HG02588 (cell line): Measurements from ENCODE around the gene HOMER3.
"Not testable (repeated sequence)": the region's sequence is repeated elsewhere in the genome, so short reads cannot be mapped to it uniquely, and the experiment has no call there.

Experiments used
- ATAC-seq: cut with Tn5 transposase; IDR thresholded peaks from one replicate; pipeline ENCODE4 v1.9.1; 2021; ENCODE audit warnings: mild to moderate bottlenecking, moderate library complexity; ENCODE audit not compliant: unreplicated experiment

The HOMER3 gene

DNA sequence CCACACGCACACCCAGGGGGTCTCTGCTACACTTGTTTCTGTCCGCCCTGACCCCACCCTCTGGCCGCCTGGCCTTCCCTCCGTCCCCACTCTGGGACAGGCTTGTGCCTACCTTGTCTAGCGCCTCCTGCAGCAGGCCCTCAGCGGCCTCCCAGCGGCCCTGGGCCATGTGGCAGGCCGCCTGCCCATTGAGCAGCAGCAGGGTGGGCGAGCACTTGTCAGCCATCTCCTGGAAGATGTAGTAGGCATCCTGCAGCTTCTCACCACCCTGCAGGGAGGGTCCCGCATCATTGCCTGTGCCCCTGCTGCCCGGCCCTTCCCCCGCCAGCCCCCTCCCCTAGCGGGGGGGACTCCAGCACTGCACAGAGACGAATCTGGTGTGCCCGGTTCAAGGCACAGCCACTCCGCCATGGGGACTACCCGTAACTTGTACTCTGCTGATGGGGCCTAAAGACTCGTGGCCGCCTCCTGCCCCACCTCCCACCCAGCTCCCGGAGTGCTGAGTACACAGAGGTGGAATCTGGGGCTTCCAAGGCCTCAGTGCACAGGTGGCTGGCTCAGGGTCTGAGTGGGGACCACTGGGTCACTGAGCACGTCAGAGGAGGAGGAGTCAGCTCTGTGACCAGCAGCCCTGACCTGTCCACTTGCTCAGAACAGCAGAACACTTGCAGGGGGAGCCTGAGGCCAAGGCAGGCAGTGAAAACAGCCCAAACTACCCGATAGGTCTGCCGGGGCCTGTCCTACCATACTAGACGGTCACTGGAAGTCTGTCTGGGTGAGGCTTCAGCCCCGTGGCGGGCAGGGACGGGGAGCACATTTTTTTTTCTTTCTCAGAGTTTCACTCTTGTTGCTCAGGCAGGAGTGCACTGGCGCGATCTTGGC lies 37.6 kb downstream of the HOMER3 start:
- ATAC-seq: no peak

DNA sequence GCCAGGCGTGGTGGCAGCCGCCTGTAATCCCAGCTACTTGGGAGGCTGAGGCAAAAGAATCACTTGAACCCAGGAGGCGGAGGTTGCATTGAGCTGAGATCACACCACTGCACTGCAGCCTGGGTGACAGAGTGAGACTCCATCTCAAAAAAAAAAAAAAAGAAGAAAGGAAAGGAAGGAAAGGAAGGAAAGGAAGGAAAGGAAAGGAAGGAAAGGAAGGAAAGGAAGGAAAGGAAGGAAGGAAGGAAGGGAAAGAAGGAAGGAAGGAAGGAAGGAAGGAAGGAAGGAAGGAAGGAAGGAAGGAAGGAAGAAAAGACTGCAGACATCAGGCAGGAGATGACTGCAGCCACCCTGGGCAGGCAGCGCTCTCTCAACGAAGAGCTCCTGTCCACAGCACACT lies 38.5 kb downstream of the HOMER3 start:
- ATAC-seq: not testable (repeated sequence)

DNA sequence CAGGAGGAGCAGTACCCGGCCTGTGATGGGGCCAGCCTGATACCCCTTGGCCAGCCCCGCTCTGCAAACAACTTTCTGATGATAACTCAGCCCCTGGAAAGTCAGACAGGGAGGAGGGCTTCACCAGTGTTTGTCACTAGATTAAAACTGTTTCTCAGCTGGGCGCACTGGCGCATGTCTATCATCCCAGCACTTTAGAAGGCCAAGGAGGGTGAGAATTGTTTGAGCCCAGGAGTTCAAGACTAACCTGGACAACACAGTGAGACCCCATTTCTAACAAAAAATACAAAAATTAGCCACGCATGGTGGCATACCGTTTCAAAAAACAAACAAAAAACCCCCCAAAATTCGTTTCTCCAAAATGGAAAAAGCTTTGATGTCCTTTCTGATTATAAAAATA lies 39.5 kb downstream of the HOMER3 start:
- ATAC-seq: no peak

DNA sequence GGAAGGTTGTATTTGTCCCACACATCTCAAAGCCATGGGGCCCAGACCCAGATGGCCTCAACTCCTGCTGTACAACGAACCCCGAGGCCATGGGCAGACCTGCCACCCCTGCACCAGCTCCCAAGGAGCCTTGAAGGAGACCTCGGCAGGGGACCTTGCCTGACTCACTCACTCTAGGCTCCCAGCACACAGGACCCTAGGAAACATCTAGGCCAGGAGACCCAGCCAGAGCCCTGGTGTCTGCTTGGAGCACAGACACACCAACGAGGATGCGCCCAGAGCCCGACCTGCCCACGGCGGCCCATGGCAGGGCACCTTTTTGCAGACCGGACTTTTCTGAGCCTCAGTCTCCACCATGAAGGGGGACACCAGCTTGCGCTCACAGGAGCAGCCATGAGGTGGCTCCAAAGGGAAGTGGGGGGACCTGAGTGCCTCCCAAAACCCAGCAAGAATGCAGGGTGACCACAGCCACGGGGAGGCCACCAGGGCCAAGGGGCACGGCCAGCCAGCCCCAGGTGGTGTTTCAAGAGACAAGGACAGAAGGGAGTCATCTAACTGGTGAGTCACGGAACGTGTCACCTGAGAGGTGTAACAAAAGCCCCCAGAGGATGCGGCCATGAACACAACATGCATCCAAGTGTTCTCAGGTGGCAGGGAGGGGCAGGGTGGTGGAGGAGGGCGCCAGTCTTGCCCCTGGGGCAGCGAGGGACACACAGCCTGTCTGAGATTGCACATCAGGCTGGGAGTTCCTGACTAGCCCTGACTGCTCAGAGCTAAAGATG lies 40.1 kb downstream of the HOMER3 start:
- no peak for ATAC-seq

DNA sequence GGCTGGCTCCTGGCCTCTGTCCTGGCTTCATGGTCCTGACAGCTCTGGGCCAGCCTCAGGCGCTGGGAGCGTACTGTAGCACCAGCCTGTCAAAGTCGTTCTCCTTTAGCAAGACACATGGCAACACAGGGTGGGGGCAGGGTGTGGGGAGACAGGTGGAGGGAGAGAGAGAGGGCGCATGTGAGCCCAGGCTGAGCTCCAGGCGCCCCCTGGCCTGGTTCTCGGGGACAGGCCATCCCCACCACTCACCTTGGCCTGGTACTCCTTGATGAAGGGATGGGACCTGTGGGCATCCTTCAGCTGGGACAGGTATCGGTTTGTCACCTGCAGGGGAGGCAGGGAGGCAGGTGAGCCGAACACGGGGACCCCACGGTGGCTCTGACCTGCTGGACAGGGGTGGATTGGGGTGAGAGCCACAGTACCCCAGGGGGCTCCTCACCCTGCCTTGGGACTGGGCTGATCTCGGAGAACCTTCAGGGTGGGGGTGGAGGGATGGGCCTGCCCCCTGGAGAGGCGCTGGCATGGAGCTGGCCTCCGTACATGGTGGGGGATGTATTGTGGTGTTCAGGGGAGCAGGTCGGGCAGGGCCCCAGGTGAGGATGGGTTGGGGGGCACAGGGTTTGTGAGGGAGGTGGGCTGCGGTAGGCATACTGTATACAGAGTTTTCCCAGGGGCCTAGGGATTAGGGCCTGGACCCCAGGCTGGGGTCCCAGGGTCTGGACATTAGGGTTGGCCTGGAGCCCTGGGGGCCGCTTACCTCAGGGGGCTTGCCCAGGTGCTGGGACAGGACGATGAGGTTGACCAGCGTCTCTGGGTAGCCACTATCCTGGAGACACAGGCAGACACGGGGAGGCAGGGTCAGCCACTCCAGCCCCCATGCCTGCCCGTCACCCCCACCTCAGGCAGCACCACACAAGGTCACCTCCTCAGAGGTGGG lies 41.1 kb downstream of the HOMER3 start:
- no peak for ATAC-seq

DNA sequence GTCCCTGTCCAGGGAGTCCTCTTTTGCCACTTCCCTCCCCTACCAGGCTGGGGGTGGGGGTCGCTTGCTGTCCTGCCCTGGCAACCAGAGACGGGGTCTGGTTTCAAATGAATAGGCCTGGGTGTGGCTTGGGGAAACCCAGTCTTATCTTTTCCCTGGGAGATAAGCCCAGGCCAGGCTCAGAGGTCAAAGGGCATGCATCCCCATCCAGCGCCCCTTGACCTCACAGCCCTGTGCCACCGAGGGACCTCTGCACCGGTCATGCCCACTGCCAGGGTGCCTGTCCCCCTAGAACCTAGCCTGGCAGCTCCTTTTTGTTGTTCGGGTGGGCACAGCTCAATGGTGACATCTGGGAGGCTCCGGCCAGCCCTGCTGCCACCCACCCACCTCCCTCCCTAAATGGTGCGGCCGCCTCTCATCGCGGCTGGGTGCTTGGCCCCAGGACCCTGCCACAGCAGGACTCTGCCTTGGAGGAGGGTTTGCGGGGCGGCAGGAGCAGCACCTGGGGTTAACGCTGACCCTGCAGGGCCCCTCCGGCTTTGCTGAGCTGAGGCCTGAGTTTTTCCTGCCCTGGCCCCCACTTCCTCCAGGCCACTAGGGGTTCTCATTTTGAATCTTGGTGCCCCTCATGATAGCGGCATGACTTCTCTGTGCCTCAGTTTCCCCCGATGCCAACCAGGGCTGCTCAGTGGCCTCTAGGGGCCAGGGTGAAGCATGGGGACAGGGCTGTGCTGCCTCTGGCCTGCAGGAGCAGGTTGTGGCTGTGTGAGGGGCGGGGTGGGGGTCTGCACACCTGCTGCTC lies 42.2 kb downstream of the HOMER3 start:
- no peak for ATAC-seq

DNA sequence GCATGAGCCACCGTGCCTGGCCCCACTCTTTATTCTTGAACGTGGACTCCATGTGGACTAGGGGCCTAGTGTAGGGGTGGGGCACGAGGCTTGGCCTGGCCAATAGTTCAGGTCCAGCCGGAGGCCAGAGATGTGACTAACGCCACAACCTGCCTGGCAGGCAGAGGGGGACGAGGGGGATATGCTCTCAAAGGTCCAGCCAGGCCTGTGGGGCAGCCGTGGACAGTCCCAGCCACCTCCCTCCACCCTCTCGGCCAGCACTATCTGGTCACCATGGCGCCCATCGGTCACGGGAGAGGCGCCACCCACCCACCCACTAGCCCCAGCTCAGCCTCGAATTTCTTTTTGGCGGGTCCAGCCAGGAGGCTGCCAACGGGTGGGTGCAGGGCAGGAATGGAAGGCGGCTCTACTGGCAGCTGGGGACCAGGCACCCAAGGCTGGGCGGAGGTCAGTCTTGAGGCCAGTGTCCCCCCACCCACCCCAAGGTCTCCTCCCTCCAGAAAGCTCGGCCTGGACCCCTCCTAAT lies 42.9 kb downstream of the HOMER3 start:
- no peak for ATAC-seq

DNA sequence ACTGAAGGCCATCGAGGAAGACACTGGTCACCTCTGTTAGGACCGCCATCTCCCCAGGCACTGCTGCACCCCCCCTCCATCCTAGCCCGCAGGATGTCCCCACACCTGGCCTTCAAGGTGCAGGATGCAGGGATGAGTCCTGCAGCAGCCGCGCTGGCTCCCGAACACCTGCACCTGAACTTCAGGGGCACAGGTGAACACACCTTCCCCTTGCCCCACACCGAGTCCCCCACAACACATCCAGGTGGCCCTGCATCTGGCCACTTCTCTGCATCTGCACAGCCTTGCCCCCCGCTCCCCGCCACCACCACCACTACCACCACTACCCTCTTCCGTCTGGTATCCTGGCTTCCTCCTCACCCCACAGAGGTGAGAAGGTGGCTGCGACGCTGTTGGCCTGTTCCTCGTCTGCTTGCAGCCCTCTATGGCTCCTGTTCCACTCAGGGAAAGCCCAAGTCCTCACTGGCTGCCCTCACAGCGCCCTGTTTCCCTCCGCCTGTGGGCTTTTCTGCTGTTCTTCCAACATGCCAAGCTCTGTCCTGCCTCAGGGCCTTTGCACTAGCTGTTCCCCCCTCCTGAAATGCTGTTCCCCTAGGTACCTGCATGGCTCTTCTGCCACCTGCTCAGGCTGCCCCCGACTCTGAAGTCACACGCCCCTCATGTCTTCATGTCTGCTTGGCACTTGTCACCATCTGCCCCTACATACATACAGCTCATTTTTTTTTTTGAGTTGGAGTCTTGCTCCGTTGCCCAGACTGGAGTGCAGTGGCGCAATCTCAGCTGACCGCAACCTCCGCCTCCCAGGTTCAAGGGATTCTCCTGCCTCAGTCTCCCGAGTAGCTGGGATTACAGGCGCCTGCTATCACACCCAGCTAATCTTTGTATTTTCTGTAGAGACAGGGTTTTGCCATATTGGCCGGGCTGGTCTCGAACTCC lies 43.7 kb downstream of the HOMER3 start:
- no peak for ATAC-seq

DNA sequence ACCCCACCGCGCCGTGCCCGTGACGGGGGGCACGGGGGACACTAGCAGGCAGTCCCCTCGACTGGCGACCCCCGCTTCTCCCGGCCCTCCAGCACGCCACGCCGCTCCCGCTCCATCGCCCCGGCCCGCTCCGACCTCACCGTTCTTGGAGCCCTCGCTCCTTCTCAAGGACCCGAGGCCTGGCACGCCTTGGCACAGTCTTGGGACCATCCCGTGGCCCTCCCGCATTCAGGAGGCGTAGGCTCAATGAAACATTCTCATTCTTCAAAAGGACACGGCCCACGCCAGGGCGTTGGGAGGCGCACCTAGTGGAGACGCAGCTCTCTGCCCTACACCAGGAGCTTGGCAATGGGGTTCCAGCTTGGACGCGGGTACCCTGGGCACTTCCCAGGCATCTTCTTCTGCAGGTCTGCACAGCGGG lies 44.6 kb downstream of the HOMER3 start:
- no peak for ATAC-seq

DNA sequence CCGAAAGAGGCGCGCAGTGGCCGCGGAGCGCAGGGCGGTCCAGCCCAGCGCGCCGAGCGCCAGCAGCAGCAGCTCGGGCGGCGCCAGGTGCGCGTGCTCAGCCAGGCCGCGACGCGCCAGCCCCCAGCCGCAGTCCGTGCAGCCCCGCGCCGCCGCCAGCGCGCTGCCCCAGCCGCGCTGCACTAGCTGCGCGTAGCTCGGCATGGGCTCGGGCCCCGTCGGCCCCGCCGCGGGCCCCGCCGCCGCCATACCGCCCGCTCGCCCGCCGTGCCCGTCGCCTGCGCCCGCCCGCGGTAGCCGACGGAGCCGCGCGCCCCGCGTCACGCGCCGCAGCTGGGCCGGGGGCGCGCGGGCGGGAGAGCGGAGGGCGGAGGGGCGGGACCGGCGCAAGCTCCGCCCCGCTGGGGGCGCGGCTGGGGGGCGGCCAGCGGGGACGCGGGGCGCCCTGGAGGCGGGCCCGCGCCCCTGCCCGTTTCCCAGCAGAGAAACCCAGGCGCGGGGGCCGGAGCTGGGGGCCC lies 45.1 kb downstream of the HOMER3 start, which contains the start of gene CERS1:
Gene CERS1 (minus strand): TSS at position 335 of the 518 bp plus-strand sequence. CDS start 86 bp downstream, at position 249.
- no peak for ATAC-seq

DNA sequence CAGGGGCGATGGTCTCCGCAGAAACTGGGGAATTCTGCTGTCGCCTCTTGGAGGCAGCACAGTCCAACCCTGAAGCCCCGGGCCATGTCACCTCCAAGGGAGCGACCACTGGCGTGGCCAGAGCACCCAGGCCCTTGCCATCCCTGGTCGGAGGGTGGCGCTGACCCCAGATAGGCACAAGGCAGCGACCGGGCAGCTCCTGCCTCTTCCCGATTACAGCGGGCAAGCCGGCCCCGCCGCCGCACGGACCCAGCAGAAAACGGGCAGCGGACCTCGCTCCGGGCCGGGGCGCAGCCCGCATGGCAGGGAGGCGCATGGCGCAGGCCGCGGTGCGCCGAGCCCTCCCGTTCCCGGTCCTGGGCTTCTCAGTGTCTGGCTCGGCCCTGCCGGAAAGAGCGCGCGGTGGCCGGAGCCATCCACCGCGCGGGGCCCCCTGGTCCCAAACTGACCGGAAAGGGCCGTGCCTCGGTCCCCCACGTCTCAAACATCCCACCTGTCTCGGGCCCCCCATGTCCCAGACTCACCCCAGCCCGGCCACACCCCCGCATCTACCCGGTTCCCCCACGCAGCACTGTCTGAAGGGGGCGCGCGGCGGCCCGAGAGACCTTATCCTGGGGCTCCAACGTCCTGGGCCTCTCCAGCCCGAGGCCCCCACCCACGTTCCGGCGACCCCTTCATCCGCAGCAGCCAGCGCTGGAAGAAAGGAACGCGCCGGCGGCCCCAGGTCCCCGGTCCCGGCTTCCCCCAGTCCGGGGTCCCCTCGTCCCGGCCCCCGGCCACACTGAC lies 45.8 kb downstream of the HOMER3 start:
- ATAC-seq: no peak

DNA sequence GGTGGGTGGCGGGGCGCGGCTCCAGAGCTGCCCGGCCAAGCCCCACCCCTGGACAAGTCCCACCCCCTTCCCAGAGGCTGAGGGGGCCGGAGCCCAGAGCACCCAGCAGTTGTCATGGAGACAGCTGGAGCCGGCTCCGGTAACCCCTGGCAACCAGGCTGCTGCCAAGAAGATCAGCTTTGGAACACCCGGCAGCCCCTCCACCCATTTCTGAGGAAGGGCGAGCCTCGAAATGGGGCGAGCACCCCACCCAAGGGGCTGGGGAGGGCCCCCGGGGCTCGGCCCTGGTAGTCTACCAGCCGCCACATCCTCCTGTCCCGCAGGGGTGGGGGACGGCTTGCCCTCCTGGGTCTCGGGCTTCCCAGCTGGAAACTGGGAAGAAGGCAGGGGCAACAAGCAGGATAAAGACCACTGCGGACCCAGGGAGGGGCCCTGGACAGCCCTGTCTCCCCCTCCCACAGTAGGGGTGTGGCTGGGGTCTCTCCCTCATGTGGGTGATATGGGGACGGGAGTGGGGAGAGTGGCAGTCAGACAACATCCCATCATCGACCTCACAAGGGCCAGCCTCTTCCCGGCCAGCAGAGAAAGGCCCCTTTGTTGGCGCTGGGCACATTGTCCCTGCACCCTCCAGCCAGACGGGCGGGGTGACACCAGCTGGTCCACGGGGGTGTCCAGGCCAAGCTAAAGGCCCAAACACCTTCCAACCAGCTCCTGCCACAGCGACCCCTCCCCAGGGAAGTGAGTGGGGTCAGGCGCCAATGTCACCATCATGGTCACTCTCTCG lies 46.6 kb downstream of the HOMER3 start:
- no peak for ATAC-seq

DNA sequence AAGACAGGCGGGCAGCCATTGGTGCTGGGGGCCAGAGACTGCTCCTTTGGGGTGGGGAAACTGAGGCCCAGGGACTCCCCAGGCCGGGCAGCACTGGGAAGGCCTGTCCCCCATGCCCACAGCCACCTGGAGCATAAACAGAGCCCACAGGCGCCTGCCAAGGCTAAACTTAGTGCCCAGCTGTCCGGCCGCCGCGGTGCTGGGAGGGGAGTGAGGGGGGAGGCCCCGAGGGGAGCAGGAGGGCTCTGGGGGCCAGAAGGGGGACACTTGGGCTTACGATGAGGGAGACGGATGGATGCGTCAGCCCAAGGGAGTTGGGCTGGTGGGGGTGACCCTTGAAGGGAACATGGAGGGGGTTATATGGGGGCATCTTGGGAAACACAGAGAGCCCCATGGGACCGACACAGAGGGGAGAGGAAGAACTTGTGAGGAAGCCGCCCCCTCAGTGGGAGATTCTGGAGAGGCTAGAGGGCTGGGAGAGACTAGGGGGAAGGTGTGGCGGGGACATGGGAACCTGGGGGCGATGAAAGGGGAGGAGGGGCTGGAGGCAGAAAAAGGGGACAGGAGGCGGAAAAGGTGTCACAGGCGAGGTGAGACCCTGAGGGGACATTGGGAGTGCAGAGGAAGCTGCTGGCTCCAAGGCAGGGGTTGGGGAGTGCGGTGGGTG lies 47.3 kb downstream of the HOMER3 start:
- no peak for ATAC-seq

DNA sequence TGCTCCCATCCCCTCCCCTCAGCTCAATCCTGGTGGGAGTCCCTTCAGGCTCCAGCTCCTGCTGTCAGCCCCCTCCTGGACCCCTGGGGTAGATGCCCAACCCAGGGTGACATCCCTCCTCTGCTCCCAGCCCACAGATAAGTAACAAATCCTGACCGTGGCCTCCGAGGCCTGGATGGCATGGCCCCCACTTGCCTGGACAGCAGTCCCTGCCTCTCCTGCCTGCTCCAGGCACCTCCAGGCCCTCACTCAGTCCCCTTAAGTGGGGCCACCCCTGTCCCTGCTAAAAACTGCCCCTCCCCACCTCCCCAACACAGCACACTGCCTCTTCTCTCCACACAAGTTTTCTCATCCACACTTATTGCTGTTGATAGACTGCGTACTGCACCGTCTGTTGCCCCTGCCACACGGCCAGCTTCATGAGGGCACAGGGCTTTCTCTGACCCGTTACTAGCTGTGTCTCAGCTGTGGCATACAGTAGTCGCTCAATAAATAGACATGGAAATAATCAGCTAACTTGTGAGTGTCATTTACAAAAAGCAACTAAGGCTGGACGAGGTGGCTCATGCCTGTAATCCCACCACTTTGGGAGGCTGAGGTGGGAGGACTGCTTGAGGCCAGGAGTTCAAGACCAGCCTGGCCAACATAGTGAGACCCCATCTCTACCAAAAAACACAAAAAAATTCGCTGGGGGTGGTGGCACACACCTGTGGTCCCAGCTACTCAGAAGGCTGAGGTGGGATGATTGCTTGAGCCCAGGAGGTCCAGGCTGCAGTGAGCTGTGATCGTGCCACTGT lies 50.9 kb downstream of the HOMER3 start:
- ATAC-seq: no peak

DNA sequence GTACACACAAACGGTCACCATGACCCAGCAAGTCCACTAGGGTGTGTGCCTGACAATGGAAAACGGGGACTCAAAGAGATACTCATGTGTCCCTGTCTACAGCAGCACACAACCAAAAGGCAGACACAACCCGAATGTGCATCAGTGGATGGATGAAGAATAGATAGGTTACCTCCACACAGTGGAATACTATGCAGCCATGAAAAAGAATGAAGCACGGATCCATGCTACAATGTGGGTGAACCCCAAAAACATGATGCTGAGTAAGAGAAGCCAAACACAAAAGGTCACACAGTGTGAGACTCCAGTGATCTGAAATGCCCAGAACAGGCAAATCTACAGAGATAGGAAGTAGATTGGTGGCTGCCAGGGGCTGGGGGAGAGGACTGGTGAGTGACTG lies 54.0 kb downstream of the HOMER3 start:
- ATAC-seq: no peak
